LNCaP clone FGC (cell line): Measurements from ENCODE around the gene CHCHD4.

Source experiments
- DNase-seq: peaks from one replicate; pipeline ENCODE4 v3.0.0-alpha.2; 2011; ENCODE audit warnings: low read depth
- H3K4me3 ChIP-seq: 2 replicates; pipeline ENCODE4 v1.5.1; 2011; ENCODE audit warnings: mild to moderate bottlenecking, low read depth, low read length, control low read depth
- CTCF ChIP-seq: IDR thresholded peaks from 2 replicates; pipeline ENCODE4 v1.5.1; 2012; ENCODE audit warnings: mild to moderate bottlenecking; ENCODE audit not compliant: control insufficient read depth, insufficient read depth; ENCODE audit errors: extremely low read depth

CHCHD4 gene

DNA sequence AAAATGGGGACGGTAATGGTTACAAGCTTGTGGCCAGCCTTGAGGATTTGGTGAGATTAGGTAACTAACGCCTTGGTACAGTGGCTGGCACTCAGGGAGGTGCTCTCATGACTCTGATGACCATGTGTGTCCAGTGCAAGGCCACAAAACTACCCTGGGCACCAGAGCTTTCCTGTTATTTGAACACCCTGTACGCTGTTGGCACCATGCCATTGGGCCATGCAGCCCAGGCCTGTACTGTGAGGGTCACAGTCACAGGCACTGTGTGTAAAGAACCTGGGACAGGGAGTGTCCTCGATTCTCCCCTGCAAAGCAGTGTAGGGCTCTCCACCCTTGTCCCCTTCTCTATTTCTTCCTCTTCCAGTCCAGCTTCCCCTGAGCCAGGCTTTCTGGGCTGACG, 6.5 kb upstream of the CHCHD4 start:
- H3K4me3 ChIP-seq, result no peak overlapping the region
- no peak for TF ChIP-seq CTCF

GRCh38 chr3:14130707-14131106, 6.0 kb upstream of the CHCHD4 start:
- no peak overlapping the region for H3K4me3 ChIP-seq
- no peak for DNase-seq
- no peak for TF ChIP-seq CTCF

More for the DNA sequence above, 6.5 kb upstream of the CHCHD4 start:
- no peak for DNase-seq

DNA sequence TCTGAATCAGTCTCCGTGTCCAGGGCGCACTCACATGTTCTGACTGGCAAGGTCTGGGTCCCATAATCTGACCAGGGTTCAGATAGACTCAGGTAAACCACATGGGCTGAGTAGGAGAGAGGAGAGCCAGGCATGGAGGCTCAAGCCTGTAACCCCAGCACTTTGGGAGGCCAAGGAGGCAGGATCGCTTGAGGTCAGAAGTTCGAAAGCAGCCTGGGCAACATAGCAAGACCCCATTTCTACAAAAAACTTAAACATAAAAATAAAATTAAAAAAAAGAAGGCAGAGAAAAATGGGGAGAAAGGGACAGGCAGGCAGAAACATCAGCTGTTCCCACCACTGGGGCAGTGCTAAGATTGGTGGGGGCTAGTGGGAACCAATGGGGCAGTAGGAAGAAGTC, 5.6 kb upstream of the CHCHD4 start:
- TF ChIP-seq CTCF, result no peak
- no peak for DNase-seq
- no peak overlapping the region for H3K4me3 ChIP-seq

GRCh38 chr3:14129296-14129695, 4.6 kb upstream of the CHCHD4 start:
- no peak overlapping the region for H3K4me3 ChIP-seq
- no peak for DNase-seq
- no peak for TF ChIP-seq CTCF

DNA sequence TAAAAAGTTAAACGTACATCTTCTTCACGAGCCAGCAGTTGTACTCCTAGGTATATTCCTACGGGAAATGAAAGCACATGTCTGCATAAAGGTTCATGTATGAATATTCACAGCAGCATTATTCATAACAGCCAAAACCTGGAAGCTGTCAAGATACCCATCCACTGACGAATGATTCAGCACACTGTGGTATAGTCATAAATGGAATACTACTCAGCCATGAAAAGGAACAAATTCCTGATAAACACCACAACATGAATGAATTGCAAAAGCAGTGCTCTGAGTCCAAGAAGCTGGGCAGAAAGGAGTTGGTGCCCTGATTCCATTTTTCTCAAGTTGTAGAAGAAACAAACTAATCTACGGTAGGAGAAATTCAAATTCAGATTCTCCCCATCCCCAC, 4.1 kb upstream of the CHCHD4 start:
- no peak overlapping the region for H3K4me3 ChIP-seq
- DNase-seq, result no peak
- no peak for TF ChIP-seq CTCF

DNA sequence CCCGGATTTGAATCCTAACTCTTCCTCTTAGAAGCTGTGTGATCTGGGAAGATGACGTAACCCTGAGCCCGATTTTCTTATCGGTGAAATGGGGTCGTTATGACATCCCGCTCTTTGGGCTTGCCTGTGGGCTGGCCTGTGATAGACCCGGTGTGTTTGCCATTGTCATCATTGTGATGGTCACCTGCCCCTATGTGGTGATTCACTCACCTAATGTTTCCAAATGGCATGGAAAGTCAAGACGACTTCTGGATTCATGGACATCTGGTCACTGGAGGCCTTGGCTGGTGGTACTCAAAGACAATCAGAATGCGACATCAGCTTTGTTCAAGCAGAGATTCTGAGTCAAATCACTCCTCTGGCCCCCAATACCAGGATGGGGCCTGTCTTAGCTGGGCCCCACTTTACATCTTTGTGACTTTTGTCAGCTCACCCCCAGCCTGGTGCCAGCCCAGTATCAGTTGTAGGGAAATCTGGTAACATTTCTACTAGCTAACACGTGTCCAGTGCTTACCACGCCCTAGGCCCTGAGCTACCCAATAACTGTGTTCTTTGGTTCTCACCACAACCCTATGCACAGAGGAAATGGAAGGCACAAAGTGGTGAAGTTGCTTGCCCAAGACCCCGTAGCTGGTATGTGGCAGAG, 3.0 kb upstream of the CHCHD4 start:
- DNase-seq, result no peak
- no peak overlapping the region for H3K4me3 ChIP-seq
- no peak for TF ChIP-seq CTCF

DNA sequence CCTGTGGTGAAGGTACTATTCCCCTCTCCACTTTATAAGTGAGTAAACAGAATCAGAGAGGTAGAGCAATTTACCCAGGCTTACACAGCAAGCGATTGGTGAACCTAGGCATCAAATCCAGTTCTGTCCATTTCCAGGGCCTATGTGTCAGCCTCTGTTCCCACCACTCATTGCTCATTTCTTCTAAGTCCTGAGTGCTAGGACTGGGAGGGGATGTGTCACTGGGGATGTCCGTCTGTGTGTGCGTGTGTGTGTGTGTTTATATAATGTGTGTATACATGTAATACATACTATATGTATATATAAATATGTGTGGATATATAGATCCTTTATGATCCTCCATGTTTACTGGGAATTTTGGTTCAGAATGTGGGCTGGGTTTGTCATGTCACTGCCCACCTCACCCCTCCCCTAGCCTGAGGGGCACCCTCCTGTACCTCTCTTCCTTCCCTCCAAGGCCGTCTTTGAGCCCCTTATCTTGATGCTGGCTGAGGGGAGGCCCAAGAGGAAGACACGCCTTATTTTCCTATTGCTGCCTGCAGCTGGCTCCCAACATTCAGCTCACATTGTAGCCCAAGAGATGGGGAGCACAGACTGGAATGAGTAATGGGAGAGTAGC, 2.3 kb upstream of the CHCHD4 start:
- no peak overlapping the region for H3K4me3 ChIP-seq
- DNase-seq, result no peak
- TF ChIP-seq CTCF, result no peak
